HEK293 (cell line): ENCODE results near the gene ESRRG.

ENCODE experiments used
- CTCF ChIA-PET: fragments of 350-600 bp; formaldehyde crosslinking; extraction: SDS; loops from one replicate; lab custom pipeline; 2021; ENCODE audit warnings: antibody characterized with exemption; lab: Yijun Ruan, JAX
- POLR2A ChIA-PET: fragments of 300-600 bp; formaldehyde crosslinking; extraction: SDS; loops from one replicate; lab custom pipeline; 2020; ENCODE audit warnings: antibody characterized with exemption, inconsistent platforms; lab: Yijun Ruan, JAX
- H3K27ac ChIP-seq: fragments of 200-500 bp; sonication (Bioruptor generic); 2 replicates; pipeline ENCODE4 v1.5.1; 2014; ENCODE audit warnings: low read depth, low read length, control low read depth, inconsistent platforms; ENCODE audit errors: extremely low read depth
- H3K36me3 ChIP-seq, 2 experiments: fragments of 200-500 bp in 1 of 2; sonication (Bioruptor generic) in 1 of 2; 1 replicate in 1 of 2; 2 replicates in 1 of 2; pipeline ENCODE4 v1.5.1; 2014 to 2017; ENCODE audit warnings: inconsistent platforms in 2 of 2, low read length in 2 of 2; ENCODE audit not compliant: control insufficient read depth in 2 of 2, insufficient read depth in 1 of 2
- H3K4me1 ChIP-seq: fragments of 200-500 bp; sonication (Bioruptor generic); 2 replicates; pipeline ENCODE4 v1.5.1; 2014; ENCODE audit warnings: mild to moderate bottlenecking, low read length, inconsistent platforms; ENCODE audit not compliant: control insufficient read depth, insufficient read depth
- H3K4me3 ChIP-seq: 2 replicates; pipeline ENCODE4 v1.5.1; 2011; ENCODE audit warnings: low read depth, mild to moderate bottlenecking, control low read depth, low read length, moderate library complexity
- H3K9me3 ChIP-seq: fragments of 200-500 bp; sonication (Bioruptor generic); 2 replicates; pipeline ENCODE4 v1.5.1; 2014; ENCODE audit warnings: low read depth, low read length, inconsistent platforms; ENCODE audit not compliant: control insufficient read depth, insufficient read depth
- AEBP2 ChIP-seq: fragments of 450-650 bp; formaldehyde crosslinking; IDR thresholded peaks from 2 replicates; pipeline ENCODE4 v1.5.1; 2016; ENCODE audit warnings: missing biosample characterization, missing genetic modification characterization, borderline replicate concordance
- ELK4 ChIP-seq: IDR thresholded peaks from 2 replicates; pipeline ENCODE4 v1.6.1; 2011; ENCODE audit warnings: mild to moderate bottlenecking, low read depth, low read length, borderline replicate concordance
- GLI2 ChIP-seq: fragments of 450-650 bp; formaldehyde crosslinking; IDR thresholded peaks from 2 replicates; pipeline ENCODE4; 2017; ENCODE audit warnings: missing biosample characterization, missing genetic modification characterization, low read depth, borderline replicate concordance
- KLF8 ChIP-seq: fragments of 450-650 bp; formaldehyde crosslinking; IDR thresholded peaks from 2 replicates; pipeline ENCODE4 v1.5.1; 2016; ENCODE audit warnings: missing biosample characterization, missing genetic modification characterization
- KLF9 ChIP-seq: fragments of 450-650 bp; formaldehyde crosslinking; IDR thresholded peaks from 2 replicates; pipeline ENCODE4 v1.5.1; 2016; ENCODE audit warnings: missing biosample characterization, missing genetic modification characterization, low read depth
- OVOL3 ChIP-seq: fragments of 450-650 bp; formaldehyde crosslinking; IDR thresholded peaks from 2 replicates; pipeline ENCODE4 v1.5.1; 2016; ENCODE audit warnings: missing biosample characterization, missing genetic modification characterization
- RBAK ChIP-seq: fragments of 450-650 bp; formaldehyde crosslinking; IDR thresholded peaks from 2 replicates; pipeline ENCODE4 v1.5.1; 2016; ENCODE audit warnings: missing biosample characterization, missing genetic modification characterization
- SP2 ChIP-seq: fragments of 450-650 bp; formaldehyde crosslinking; IDR thresholded peaks from 2 replicates; pipeline ENCODE4 v1.5.1; 2016; ENCODE audit warnings: missing biosample characterization, missing genetic modification characterization
- SP3 ChIP-seq: fragments of 450-650 bp; formaldehyde crosslinking; IDR thresholded peaks from 2 replicates; pipeline ENCODE4 v1.5.1; 2016; ENCODE audit warnings: missing biosample characterization, missing genetic modification characterization
- TRIM28 ChIP-seq: IDR thresholded peaks from 2 replicates; pipeline ENCODE4 v1.6.1; 2011; ENCODE audit warnings: low read length, control low read depth, borderline replicate concordance
- ZBTB10 ChIP-seq: fragments of 450-650 bp; formaldehyde crosslinking; IDR thresholded peaks from 2 replicates; pipeline ENCODE4 v1.5.1; 2016; ENCODE audit warnings: missing biosample characterization, missing genetic modification characterization
- ZBTB20 ChIP-seq: fragments of 450-650 bp; formaldehyde crosslinking; IDR thresholded peaks from 2 replicates; pipeline ENCODE4 v1.5.1; 2016; ENCODE audit warnings: missing biosample characterization, missing genetic modification characterization
- ZNF202 ChIP-seq: fragments of 450-650 bp; formaldehyde crosslinking; IDR thresholded peaks from 2 replicates; pipeline ENCODE4 v1.5.1; 2016; ENCODE audit warnings: missing biosample characterization, missing genetic modification characterization, borderline replicate concordance
- ZNF239 ChIP-seq: fragments of 450-650 bp; formaldehyde crosslinking; IDR thresholded peaks from 2 replicates; pipeline ENCODE4 v1.5.1; 2016; ENCODE audit warnings: missing biosample characterization, missing genetic modification characterization
- ZNF24 ChIP-seq: fragments of 450-650 bp; formaldehyde crosslinking; IDR thresholded peaks from 2 replicates; pipeline ENCODE4 v1.5.1; 2016; ENCODE audit warnings: missing biosample characterization, missing genetic modification characterization
- ZNF280D ChIP-seq: fragments of 450-650 bp; formaldehyde crosslinking; IDR thresholded peaks from 2 replicates; pipeline ENCODE4 v1.5.1; 2016; ENCODE audit warnings: missing biosample characterization, missing genetic modification characterization
- ZNF311 ChIP-seq: fragments of 450-650 bp; formaldehyde crosslinking; IDR thresholded peaks from 2 replicates; pipeline ENCODE4 v1.5.1; 2017; ENCODE audit warnings: missing biosample characterization, missing genetic modification characterization, borderline replicate concordance
- ZNF398 ChIP-seq: fragments of 450-650 bp; formaldehyde crosslinking; IDR thresholded peaks from 2 replicates; pipeline ENCODE4 v1.5.1; 2017; ENCODE audit warnings: missing biosample characterization, missing genetic modification characterization
- ZNF416 ChIP-seq: fragments of 450-650 bp; formaldehyde crosslinking; IDR thresholded peaks from 2 replicates; pipeline ENCODE4 v1.5.1; 2016; ENCODE audit warnings: missing biosample characterization, missing genetic modification characterization
- ZNF510 ChIP-seq: fragments of 450-650 bp; formaldehyde crosslinking; IDR thresholded peaks from 2 replicates; pipeline ENCODE4 v1.5.1; 2018; ENCODE audit warnings: mild to moderate bottlenecking, missing genetic modification characterization, missing biosample characterization; ENCODE audit not compliant: insufficient replicate concordance
- ZNF530 ChIP-seq: fragments of 450-650 bp; formaldehyde crosslinking; IDR thresholded peaks from 2 replicates; pipeline ENCODE4 v1.5.1; 2016; ENCODE audit warnings: low read depth, missing biosample characterization, missing genetic modification characterization
- ZNF571 ChIP-seq: fragments of 450-650 bp; formaldehyde crosslinking; IDR thresholded peaks from 2 replicates; pipeline ENCODE4 v1.5.0; 2017; ENCODE audit warnings: missing biosample characterization, missing genetic modification characterization
- ZNF600 ChIP-seq: fragments of 450-650 bp; formaldehyde crosslinking; IDR thresholded peaks from 2 replicates; pipeline ENCODE4 v1.5.1; 2016; ENCODE audit warnings: missing biosample characterization, missing genetic modification characterization
- ZNF658 ChIP-seq: fragments of 450-650 bp; formaldehyde crosslinking; IDR thresholded peaks from 2 replicates; pipeline ENCODE4; 2016; ENCODE audit warnings: missing biosample characterization, missing genetic modification characterization
- ZNF792 ChIP-seq: fragments of 450-650 bp; formaldehyde crosslinking; IDR thresholded peaks from 2 replicates; pipeline ENCODE4 v1.5.1; 2016; ENCODE audit warnings: missing biosample characterization, missing genetic modification characterization
- ZSCAN30 ChIP-seq: fragments of 450-650 bp; IDR thresholded peaks from 2 replicates; pipeline ENCODE4 v1.5.1; 2018; ENCODE audit warnings: missing biosample characterization, mild to moderate bottlenecking, missing genetic modification characterization, moderate library complexity

Gene ESRRG

GRCh38 chr1:216686860-216687766, 36.1 kb downstream of the ESRRG start:
- ChIA-PET CTCF (interaction anchor here (0.6 kb wide), 2 partner anchors 63 to 1063 kb away, joined by 3 to 4 read pairs; no protein-coding TSS in a partner anchor), POLR2A (no interaction called here)
- no peak overlapping the region for H3K27ac ChIP-seq
- no peaks in the 10 kb centered on the region for H3K36me3 ChIP-seq
- H3K4me3 ChIP-seq, result no peak overlapping the region
- no peaks in the 10 kb centered on the region for H3K4me1 ChIP-seq
- TF ChIP-seq GLI2 (no peak), OVOL3 (tag by site-specific recombination) (no peak), ZNF571 (no peak), ZBTB10 (tag by site-specific recombination) (no peak), ZNF24 (no peak), AEBP2 (tag by site-specific recombination) (no peak), ZNF792 (tag by site-specific recombination) (no peak), ZNF658 (no peak), SP3 (tag by site-specific recombination) (no peak), ZNF600 (no peak), SP2 (no peak), ZNF202 (tag by site-specific recombination) (no peak), ZNF398 (tag by site-specific recombination) (no peak)
- H3K9me3 ChIP-seq, result no peaks in the 10 kb centered on the region

- H3K36me3 ChIP-seq, result no peaks in the 10 kb centered on the region
- POLR2A ChIA-PET, result no interaction called here
- CTCF ChIA-PET, result no interaction called here
- no peaks in the 10 kb centered on the region for H3K9me3 ChIP-seq
- H3K4me1 ChIP-seq, result no peaks in the 10 kb centered on the region
- H3K27ac ChIP-seq, result no peak overlapping the region
- H3K4me3 ChIP-seq, result no peak overlapping the region
- TF ChIP-seq ZNF510 (tag by site-specific recombination) (no peak), KLF9 (no peak), ZSCAN30 (tag by site-specific recombination) (no peak), ELK4 (no peak), RBAK (tag by site-specific recombination) (no peak), ZNF239 (tag by site-specific recombination) (no peak), ZNF530 (tag by site-specific recombination) (no peak), KLF8 (tag by site-specific recombination) (no peak), ZNF280D (no peak), ZNF416 (no peak), ZNF311 (tag by site-specific recombination) (no peak), TRIM28 (no peak), ZBTB20 (tag by site-specific recombination) (no peak)
These were observed 40.5 kb downstream of the ESRRG start for GRCh38 chr1:216682752-216683151.
